Endothelial cell of umbilical vein (primary cell): Measurements from ENCODE around the gene FANCE. TPM values are rescaled to one million over a fixed set of nuclear protein-coding genes. Genes with fewer than 3 reads are reported as not detected.

Experiments
- BruUV-seq: library from RNA; stranded (reverse); fragments of 400-500 nt; replicated peaks from 2 replicates; lab custom pipeline; 2021; lab: Mats Ljungman, UMichigan
- CTCF ChIA-PET: fragments of 300-600, 350-600 bp; sonication (Branson Sonifier 250); formaldehyde crosslinking; loops from one replicate; lab custom pipeline; 2021; ENCODE audit warnings: antibody characterized with exemption, inconsistent platforms; lab: Charles Lee
- POLR2A ChIA-PET: fragments of 300-600, 350-600 bp; sonication (Branson Sonifier 250); formaldehyde crosslinking; loops from one replicate; lab custom pipeline; 2021; ENCODE audit warnings: antibody characterized with exemption, inconsistent platforms; lab: Charles Lee
- DNase-seq: peaks from one replicate; pipeline ENCODE4 v3.0.0-alpha.2; 2011; ENCODE audit warnings: low read depth, low spot score
- FAIRE-seq: peaks from 2 replicates; lab custom pipeline; 2011; peaks lifted over from hg19 to GRCh38; lab: Jason Lieb, UNC
- H2AFZ ChIP-seq: 2 replicates; pipeline ENCODE4 v1.6.0; 2012; ENCODE audit warnings: low read depth, low read length, control low read depth, inconsistent platforms
- H3K27ac ChIP-seq: 2 replicates; pipeline ENCODE4 v1.5.1; 2011; ENCODE audit warnings: low read depth, mild to moderate bottlenecking, control low read depth, low read length, moderate library complexity; ENCODE audit not compliant: insufficient read depth
- H3K27me3 ChIP-seq, 2 experiments: 2 replicates each; pipeline versions ENCODE4 v1.6.0 to v1.6.1; 2011; ENCODE audit warnings: low read length in 2 of 2, mixed read lengths in 1 of 2; ENCODE audit not compliant: control insufficient read depth in 2 of 2, insufficient read depth in 2 of 2
- H3K36me3 ChIP-seq, 2 experiments: 2 replicates in 1 of 2; 3 replicates in 1 of 2; pipeline ENCODE4 v1.5.1; 2011; ENCODE audit warnings: low read length in 2 of 2, mild to moderate bottlenecking in 1 of 2, moderate library complexity in 1 of 2; ENCODE audit not compliant: control insufficient read depth in 2 of 2, insufficient read depth in 2 of 2; ENCODE audit errors: extremely low read depth in 1 of 2
- H3K4me1 ChIP-seq: 3 replicates; pipeline ENCODE4 v1.5.1; 2011; ENCODE audit warnings: mild to moderate bottlenecking, low read length; ENCODE audit not compliant: control insufficient read depth, insufficient read depth; ENCODE audit errors: extremely low read depth
- H3K4me2 ChIP-seq: 2 replicates; pipeline ENCODE4 v1.6.1; 2011; ENCODE audit warnings: low read length, control low read depth, mixed read lengths; ENCODE audit not compliant: insufficient read depth
- H3K4me3 ChIP-seq, 3 experiments: fragments of 200-600 bp in 1 of 3; sonication (generic), shearing (Covaris generic) in 1 of 3; replicated peaks in 1 of 3; 2 replicates each; pipeline ENCODE4 v1.5.1; 2011 to 2016; ENCODE audit warnings: control low read depth in 3 of 3, low read length in 3 of 3, mild to moderate bottlenecking in 2 of 3, inconsistent platforms in 1 of 3, low read depth in 1 of 3, moderate library complexity in 1 of 3; ENCODE audit not compliant: insufficient read depth in 1 of 3
- H3K79me2 ChIP-seq: 2 replicates; pipeline ENCODE4 v1.6.0; 2012; ENCODE audit warnings: low read length, inconsistent platforms; ENCODE audit not compliant: control insufficient read depth, insufficient read depth
- H3K9ac ChIP-seq: replicated peaks from 2 replicates; pipeline ENCODE3; 2011; ENCODE audit warnings: low read length, control low read depth; ENCODE audit not compliant: insufficient read depth; ENCODE audit errors: extremely low read depth
- H3K9me1 ChIP-seq: replicated peaks from 3 replicates; pipeline ENCODE4 v1.6.0; 2011; ENCODE audit warnings: mild to moderate bottlenecking, low read length; ENCODE audit not compliant: control insufficient read depth, insufficient read depth; ENCODE audit errors: extremely low read depth
- H3K9me3 ChIP-seq: replicated peaks from 2 replicates; pipeline ENCODE4 v1.5.1; 2012; ENCODE audit warnings: low read length, inconsistent platforms; ENCODE audit not compliant: control insufficient read depth, insufficient read depth
- H4K20me1 ChIP-seq: replicated peaks from 2 replicates; pipeline ENCODE3; 2011; ENCODE audit warnings: mild to moderate bottlenecking, low read length; ENCODE audit not compliant: control insufficient read depth, insufficient read depth; ENCODE audit errors: extremely low read depth
- EZH2 ChIP-seq: IDR thresholded peaks from 2 replicates; pipeline ENCODE4 v1.6.1; 2012; ENCODE audit warnings: borderline replicate concordance, low read depth, mild to moderate bottlenecking, moderate library complexity, low read length, inconsistent platforms; ENCODE audit not compliant: severe bottlenecking
- FOS ChIP-seq: IDR thresholded peaks from 2 replicates; pipeline ENCODE4 v1.6.1; 2011; ENCODE audit warnings: mild to moderate bottlenecking, low read length, moderate library complexity, borderline replicate concordance; ENCODE audit not compliant: insufficient read depth
- GATA2 ChIP-seq: IDR thresholded peaks from 2 replicates; pipeline ENCODE4 v1.7.0; 2011; ENCODE audit warnings: low read depth, mild to moderate bottlenecking, moderate library complexity, mixed read lengths, low read length; ENCODE audit not compliant: insufficient read length, insufficient read depth
- JUN ChIP-seq: IDR thresholded peaks from 2 replicates; pipeline ENCODE4 v1.6.1; 2011; ENCODE audit warnings: borderline replicate concordance, low read depth; ENCODE audit not compliant: insufficient read length, insufficient read depth
- MYC ChIP-seq: IDR thresholded peaks from one replicate; pipeline ENCODE4 v1.6.1; 2011; ENCODE audit warnings: mild to moderate bottlenecking, low read depth, low read length
- POLR2A ChIP-seq: IDR thresholded peaks from 2 replicates; pipeline ENCODE4 v1.6.1; 2012; ENCODE audit warnings: low read depth, mild to moderate bottlenecking, control low read depth, low read length
- POLR2AphosphoS5 ChIP-seq: IDR thresholded peaks from 2 replicates; pipeline ENCODE4 v1.6.1; 2012; ENCODE audit warnings: low read depth, mild to moderate bottlenecking, control low read depth, low read length, moderate library complexity; ENCODE audit not compliant: insufficient read depth
- dilution Hi-C: fragments of 300-500 bp; cut with MboI; formaldehyde crosslinking; loops from one replicate; pipeline ENCODE4 v1.15.0; 2019; ENCODE audit warnings: low sequenced_read_pairs; ENCODE audit not compliant: extremely low pct_ligation_motif_present
- intact Hi-C: fragments of 100-400 bp; cut with micrococcal nuclease; formaldehyde crosslinking; loops from one replicate; pipeline ENCODE4 v1.10.0; 2022
- polyA plus RNA-seq, 4 experiments: library from polyadenylated mRNA; depleted of rRNA in 3 of 4; stranded (reverse) in 3 of 4; unstranded in 1 of 4; fragments of >200 nt; gene quantifications; 2 replicates each; pipeline versions ENCODE4 v1.2.1 to v1.2.3, GENCODE V29; 2011 to 2012; ENCODE audit warnings: missing spikeins in 1 of 4
- total RNA-seq: library from RNA; stranded (reverse); gene quantifications from 2 replicates; pipeline ENCODE4 v1.2.3, GENCODE V29; 2021
- TF ChIP-seq, protein P1 (sequence below), 2 donors: IDR thresholded peaks; 1 replicate in 1 of 2; 2 replicates in 1 of 2; pipeline ENCODE4 v1.5.1; 2011; ENCODE audit warnings: low read length in 2 of 2, mild to moderate bottlenecking in 2 of 2, moderate library complexity in 2 of 2, control low read depth in 1 of 2, inconsistent platforms in 1 of 2, low read depth in 1 of 2; ENCODE audit not compliant: insufficient read depth in 1 of 2; ENCODE audit errors: extremely low read depth in 1 of 2
- TF ChIP-seq, protein P2 (sequence below): IDR thresholded peaks from 2 replicates; pipeline ENCODE4 v1.6.1; 2011; ENCODE audit not compliant: insufficient read depth, insufficient read length

Gene FANCE
- total and polyA plus RNA-seq, 2 donors (not counting 3 experiments of a cell fraction or from before 2014, with no cell fraction given), result 9.1 to 12.7 TPM

DNA sequence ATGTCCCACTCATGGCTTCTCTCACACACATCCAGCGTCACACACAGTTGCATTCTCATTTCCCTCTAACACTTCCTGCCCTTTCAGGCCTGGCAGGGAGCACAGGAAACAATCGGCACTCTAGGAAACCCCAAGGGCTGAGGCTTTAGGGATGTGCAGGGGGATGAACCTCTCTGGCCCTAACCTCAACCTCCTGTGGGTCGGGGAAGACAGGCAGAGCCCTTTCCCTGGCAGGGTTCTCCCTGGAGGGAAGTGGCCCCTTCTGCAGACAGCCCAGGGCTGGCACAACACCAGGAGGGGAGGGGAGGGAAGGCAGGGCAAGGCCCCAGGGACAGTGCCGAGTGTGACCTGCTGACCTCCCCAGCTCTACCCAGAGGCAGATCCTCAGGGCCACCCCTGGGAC lies 42.0 kb downstream of the FANCE start:
- H3K9ac ChIP-seq, result no peak overlapping the region
- POLR2A ChIA-PET, result no interaction called here

DNA sequence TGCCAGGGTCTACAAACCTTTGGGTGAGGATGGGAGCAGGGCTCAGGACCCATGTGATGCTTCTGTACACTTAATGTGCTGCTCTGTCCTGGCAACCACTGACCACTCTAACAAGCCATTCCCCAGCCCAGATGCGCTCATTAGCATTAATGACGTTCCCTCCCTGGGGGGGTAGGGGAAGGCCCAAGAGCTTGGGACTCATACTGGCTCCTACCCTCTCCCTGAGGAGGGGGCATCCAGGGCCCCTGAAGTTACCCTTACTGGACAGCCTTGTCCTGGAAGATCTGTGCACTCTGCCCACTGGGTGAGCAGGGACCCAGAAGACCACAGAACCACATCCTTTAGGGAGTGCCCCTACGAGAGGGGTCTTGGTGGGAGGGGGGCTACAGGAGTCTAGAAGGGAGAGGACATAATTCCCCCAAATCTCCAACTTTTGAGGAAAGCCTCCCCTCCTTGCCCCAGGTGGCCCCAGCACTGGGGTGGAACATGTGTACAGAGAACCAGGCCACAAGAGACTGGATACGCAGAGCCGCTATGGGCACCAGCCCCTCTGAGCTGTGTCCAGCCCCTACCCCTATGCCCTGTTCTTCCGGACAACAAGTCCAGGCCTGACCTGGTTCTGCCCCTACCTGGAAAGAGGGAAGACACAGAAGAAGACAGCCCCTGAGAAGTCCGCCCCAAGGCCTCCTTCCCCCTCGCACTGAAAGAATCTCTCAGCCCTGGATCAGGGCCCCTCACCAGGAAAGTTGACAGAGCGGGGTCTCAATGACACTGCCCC lies 43.3 kb downstream of the FANCE start:
- Histone ChIP-seq H3K9me3 (no peaks in the 10 kb centered on the region), H3K36me3 (no peaks in the 10 kb centered on the region), H3K4me3 (no peak overlapping the region), H3K79me2 (no peaks in the 10 kb centered on the region), H3K27ac (no peak overlapping the region), H3K4me1 (peaks cover 4% of the 10 kb centered on the region), H3K9me1 (no peaks in the 10 kb centered on the region), H3K9ac (no peak overlapping the region), H2AFZ (no peak overlapping the region), H3K27me3 (peaks cover 10 to 17% of the 10 kb centered on the region in 2 experiments), H3K4me2 (no peak overlapping the region), H4K20me1 (no peaks in the 10 kb centered on the region)
- POLR2A ChIA-PET, result no interaction called here
- FAIRE-seq (no peak), DNase-seq (no peak)
- TF ChIP-seq, protein P1, sequence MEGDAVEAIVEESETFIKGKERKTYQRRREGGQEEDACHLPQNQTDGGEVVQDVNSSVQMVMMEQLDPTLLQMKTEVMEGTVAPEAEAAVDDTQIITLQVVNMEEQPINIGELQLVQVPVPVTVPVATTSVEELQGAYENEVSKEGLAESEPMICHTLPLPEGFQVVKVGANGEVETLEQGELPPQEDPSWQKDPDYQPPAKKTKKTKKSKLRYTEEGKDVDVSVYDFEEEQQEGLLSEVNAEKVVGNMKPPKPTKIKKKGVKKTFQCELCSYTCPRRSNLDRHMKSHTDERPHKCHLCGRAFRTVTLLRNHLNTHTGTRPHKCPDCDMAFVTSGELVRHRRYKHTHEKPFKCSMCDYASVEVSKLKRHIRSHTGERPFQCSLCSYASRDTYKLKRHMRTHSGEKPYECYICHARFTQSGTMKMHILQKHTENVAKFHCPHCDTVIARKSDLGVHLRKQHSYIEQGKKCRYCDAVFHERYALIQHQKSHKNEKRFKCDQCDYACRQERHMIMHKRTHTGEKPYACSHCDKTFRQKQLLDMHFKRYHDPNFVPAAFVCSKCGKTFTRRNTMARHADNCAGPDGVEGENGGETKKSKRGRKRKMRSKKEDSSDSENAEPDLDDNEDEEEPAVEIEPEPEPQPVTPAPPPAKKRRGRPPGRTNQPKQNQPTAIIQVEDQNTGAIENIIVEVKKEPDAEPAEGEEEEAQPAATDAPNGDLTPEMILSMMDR (IDR thresholded peaks at IDR 0.05; ENCODE audit: extremely low read depth in 1 of 2, insufficient read depth in 1 of 2, low read depth in 1 of 2, low read length in 2 of 2), result no peak
- no peak for TF ChIP-seq MYC
- TF ChIP-seq GATA2, result no peak
- TF ChIP-seq, protein P2, sequence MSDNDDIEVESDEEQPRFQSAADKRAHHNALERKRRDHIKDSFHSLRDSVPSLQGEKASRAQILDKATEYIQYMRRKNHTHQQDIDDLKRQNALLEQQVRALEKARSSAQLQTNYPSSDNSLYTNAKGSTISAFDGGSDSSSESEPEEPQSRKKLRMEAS, result no peak
- no peak for TF ChIP-seq JUN
- TF ChIP-seq FOS, result no peak
- TF ChIP-seq EZH2, result no peak
- no peak for TF ChIP-seq POLR2A
- TF ChIP-seq POLR2AphosphoS5, result no peak
- CTCF ChIA-PET, result interaction anchor here (1.0 kb wide), 1 partner anchor 458 kb away, joined by 3 read pairs; no protein-coding TSS in a partner anchor
- dilution Hi-C loops, result no loop called here
- no TSS peak for BruUV-seq
- intact Hi-C loops, result no loop called here

More for the DNA sequence above, 42.0 kb downstream of the FANCE start:
- H3K36me3 ChIP-seq, result no peaks in the 10 kb centered on the region
- no peak overlapping the region for H3K4me2 ChIP-seq
- H4K20me1 ChIP-seq, result no peaks in the 10 kb centered on the region
- BruUV-seq, result no TSS peak
- TF ChIP-seq POLR2AphosphoS5, result peak; percentile 50
- no peak for TF ChIP-seq GATA2
- TF ChIP-seq, protein P2, result no peak
- TF ChIP-seq MYC, result no peak
- H2AFZ ChIP-seq, result no peak overlapping the region
- H3K79me2 ChIP-seq, result no peaks in the 10 kb centered on the region
- peak; percentile 88 for FAIRE-seq
- intact Hi-C loops (no loop called here), dilution Hi-C loops (no loop called here)
- H3K4me3 ChIP-seq, result no peak overlapping the region
- no peak overlapping the region for H3K27ac ChIP-seq
- CTCF ChIA-PET, result no interaction called here
- H3K9me1 ChIP-seq, result no peaks in the 10 kb centered on the region
- DNase-seq, result peak; percentile 30
- no peaks in the 10 kb centered on the region for H3K9me3 ChIP-seq
- peaks cover 10 to 16% of the 10 kb centered on the region in 2 experiments for H3K27me3 ChIP-seq
- H3K4me1 ChIP-seq, result peaks cover 4% of the 10 kb centered on the region
